GM13977 (cell line): ENCODE results near the gene NOTCH2.

ENCODE experiments used
- DNase-seq: peaks from one replicate; pipeline ENCODE4 v3.0.0; 2012; ENCODE audit warnings: low spot score
- CTCF ChIP-seq: IDR thresholded peaks from 2 replicates; pipeline ENCODE4 v1.5.1; 2012; ENCODE audit warnings: mild to moderate bottlenecking, control low read depth; ENCODE audit not compliant: insufficient read depth; ENCODE audit errors: extremely low read depth, missing control alignments
- in situ Hi-C: fragments of 300-500 bp; cut with MboI; formaldehyde crosslinking; loops from one replicate; pipeline ENCODE4 v1.12.0; 2022; ENCODE audit warnings: low sequenced_read_pairs, low pct_unique_long_range_greater_than_20kb, mixed read lengths, inconsistent platforms; ENCODE audit not compliant: unreplicated experiment

Gene NOTCH2

GRCh38 chr1:119884711-119885110 is 184.8 kb downstream of the NOTCH2 start:
- TF ChIP-seq CTCF: no peak
- in situ Hi-C loops: no loop called here
- no peak for DNase-seq

- no peak for TF ChIP-seq CTCF
- in situ Hi-C loops: no loop called here
- no peak for DNase-seq
Measured at GRCh38 chr1:119883826-119884225, 185.6 kb downstream of the NOTCH2 start.

- DNase-seq: no peak
Measured at GRCh38 chr1:119882132-119883049, 187.1 kb downstream of the NOTCH2 start.

GRCh38 chr1:119879510-119880434 is 189.7 kb downstream of the NOTCH2 start:
- DNase-seq: no peak
- in situ Hi-C loops: no loop called here
- no peak for TF ChIP-seq CTCF

More at GRCh38 chr1:119882132-119883049, 187.1 kb downstream of the NOTCH2 start:
- TF ChIP-seq CTCF: no peak
- in situ Hi-C loops: no loop called here

GRCh38 chr1:119878171-119878570 is 191.3 kb downstream of the NOTCH2 start:
- no peak for DNase-seq
- in situ Hi-C loops: no loop called here
- no peak for TF ChIP-seq CTCF

GRCh38 chr1:119874186-119874585 is 195.3 kb downstream of the NOTCH2 start:
- no peak for DNase-seq
- no peak for TF ChIP-seq CTCF
- in situ Hi-C loops: no loop called here
